OCI-LY7 (cell line): ENCODE measurements around the gene MBTPS1. TPM values are rescaled to one million over a fixed set of nuclear protein-coding genes. Genes with fewer than 3 reads are reported as not detected.

Source experiments
- BruUV-seq: library from RNA; stranded (reverse); fragments of 400-500 nt; replicated peaks from 2 replicates; lab custom pipeline; 2021; lab: Mats Ljungman, UMichigan
- CTCF ChIA-PET: fragments of 300-600 bp; sonication (Branson Sonifier 250); formaldehyde crosslinking; loops from one replicate; lab custom pipeline; 2022; ENCODE audit warnings: antibody characterized with exemption; ENCODE audit not compliant: unreplicated experiment; lab: Charles Lee
- POLR2A ChIA-PET: fragments of 300-600 bp; sonication (Branson Sonifier 250); formaldehyde crosslinking; loops from one replicate; lab custom pipeline; 2022; ENCODE audit warnings: antibody characterized with exemption; lab: Charles Lee
- DNase-seq: peaks from one replicate; pipeline ENCODE4 v3.0.0-alpha.2; 2015; ENCODE audit warnings: low spot score
- H2AFZ ChIP-seq: fragments of 200-600 bp; sonication (generic), shearing (Covaris generic); 2 replicates; pipeline ENCODE4 v1.6.1; 2014; ENCODE audit warnings: mild to moderate bottlenecking, antibody characterized with exemption, low read length, moderate library complexity
- H3K27ac ChIP-seq: fragments of 200-600 bp; sonication (generic); 2 replicates; pipeline ENCODE4 v1.5.1; 2014; ENCODE audit warnings: mixed run types, low read depth, mild to moderate bottlenecking, moderate library complexity, low read length, inconsistent platforms; ENCODE audit not compliant: poor library complexity, severe bottlenecking
- H3K36me3 ChIP-seq: fragments of 200-600 bp; sonication (generic); 2 replicates; pipeline ENCODE4 v1.6.1; 2014; ENCODE audit warnings: mild to moderate bottlenecking, antibody characterized with exemption, low read length, moderate library complexity, mixed read lengths; ENCODE audit not compliant: insufficient read depth
- H3K4me1 ChIP-seq: fragments of 200-600 bp; sonication (generic); 2 replicates; pipeline ENCODE4 v1.5.1; 2014; ENCODE audit warnings: mild to moderate bottlenecking, low read length; ENCODE audit not compliant: insufficient read depth, poor library complexity, severe bottlenecking
- H3K4me2 ChIP-seq: fragments of 200-600 bp; sonication (generic); 2 replicates; pipeline ENCODE4 v1.6.1; 2014; ENCODE audit warnings: mild to moderate bottlenecking, low read length
- H3K4me3 ChIP-seq: fragments of 200-600 bp; sonication (generic); 2 replicates; pipeline ENCODE4 v1.5.1; 2014; ENCODE audit warnings: mild to moderate bottlenecking, low read depth, low read length; ENCODE audit not compliant: poor library complexity, severe bottlenecking
- H3K79me2 ChIP-seq: fragments of 200-600 bp; sonication (generic); 2 replicates; pipeline ENCODE4 v1.6.1; 2016; ENCODE audit warnings: low read depth, mild to moderate bottlenecking, low read length, moderate library complexity, mixed read lengths; ENCODE audit not compliant: insufficient read depth
- H3K9me2 ChIP-seq: fragments of 200-600 bp; sonication (generic); 2 replicates; pipeline ENCODE4 v1.6.1; 2016; ENCODE audit warnings: mild to moderate bottlenecking, low read length, mixed read lengths; ENCODE audit not compliant: insufficient read depth
- H3K9me3 ChIP-seq: fragments of 200-600 bp; sonication (generic); 2 replicates; pipeline ENCODE4 v1.6.1; 2014; ENCODE audit warnings: mild to moderate bottlenecking, mixed run types, low read length, mixed read lengths
- H4K20me1 ChIP-seq: fragments of 200-600 bp; sonication (generic); 2 replicates; pipeline ENCODE4 v1.6.1; 2014; ENCODE audit warnings: mild to moderate bottlenecking, antibody characterized with exemption, low read length, moderate library complexity, mixed read lengths; ENCODE audit not compliant: insufficient read depth
- CTCF ChIP-seq: fragments of 200-600 bp; sonication (generic); conservative IDR thresholded peaks from 2 replicates; pipeline ENCODE4 v1.5.1; 2014; ENCODE audit warnings: mild to moderate bottlenecking, antibody characterized with exemption, low read length, moderate library complexity, mixed read lengths
- EZH2phosphoT487 ChIP-seq: fragments of 200-600 bp; sonication (generic); IDR thresholded peaks from 2 replicates; pipeline ENCODE4 v1.6.1; 2018; ENCODE audit warnings: low read depth, borderline replicate concordance, mild to moderate bottlenecking, mixed run types, antibody characterized with exemption, low read length, moderate library complexity, mixed read lengths
- intact Hi-C: fragments of 100-400 bp; cut with micrococcal nuclease; formaldehyde crosslinking; loops from one replicate; pipeline ENCODE4 v1.10.0; 2022; ENCODE audit not compliant: unreplicated experiment
- total RNA-seq, 2 experiments: library from RNA; depleted of rRNA in 1 of 2; stranded (reverse); fragments of >200 nt in 1 of 2; shearing (Covaris generic) in 1 of 2; gene quantifications; 2 replicates each; pipeline ENCODE4 v1.2.3, GENCODE V29; 2014 to 2022

Gene MBTPS1
- total RNA-seq, 2 experiments from 2014 or later: 49.6 to 65.2 TPM

DNA sequence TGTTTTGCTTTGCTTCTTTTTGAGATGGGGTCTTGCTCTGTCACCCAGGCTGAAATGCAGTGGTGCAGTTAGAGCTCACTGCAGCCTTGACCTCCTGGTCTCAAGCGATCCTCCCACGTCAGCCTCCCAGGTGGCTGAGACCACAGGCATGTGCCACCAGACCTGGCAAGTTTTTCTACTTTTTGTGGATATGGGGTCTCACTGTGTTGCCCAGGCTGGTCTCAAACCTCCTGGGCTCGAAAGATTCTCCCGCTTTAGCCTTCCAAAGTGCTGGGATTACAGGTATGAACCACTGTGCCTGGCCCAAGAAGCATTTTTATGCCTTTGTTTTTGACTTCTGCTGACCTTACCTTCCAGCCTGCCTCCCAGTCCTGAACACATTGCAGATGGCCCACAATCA lies 38.5 kb upstream of the MBTPS1 start:
- no peak overlapping the region for H3K4me3 ChIP-seq
- CTCF ChIA-PET: no interaction called here
- no peaks in the 10 kb centered on the region for H4K20me1 ChIP-seq
- DNase-seq: no peak
- intact Hi-C loops: no loop called here
- H3K79me2 ChIP-seq: no peaks in the 10 kb centered on the region
- H3K4me1 ChIP-seq: no peaks in the 10 kb centered on the region
- POLR2A ChIA-PET: interaction anchor here (0.6 to 0.7 kb wide), 2 partner anchors 38 to 491 kb away, joined by 3 read pairs; no protein-coding TSS in a partner anchor
- no peaks in the 10 kb centered on the region for H3K36me3 ChIP-seq
- TF ChIP-seq CTCF (no peak), EZH2phosphoT487 (no peak)
- H3K9me3 ChIP-seq: no peaks in the 10 kb centered on the region
- no peaks in the 10 kb centered on the region for H3K9me2 ChIP-seq
- H3K4me2 ChIP-seq: no peak overlapping the region
- H3K27ac ChIP-seq: no peak overlapping the region
- no peak overlapping the region for H2AFZ ChIP-seq
- no TSS peak for BruUV-seq

GRCh38 chr16:84153660-84154214 lies 37.0 kb upstream of the MBTPS1 start:
- Histone ChIP-seq H3K9me2 (no peaks in the 10 kb centered on the region), H2AFZ (no peak overlapping the region), H3K79me2 (no peaks in the 10 kb centered on the region), H3K36me3 (no peaks in the 10 kb centered on the region), H4K20me1 (no peaks in the 10 kb centered on the region), H3K4me2 (no peak overlapping the region), H3K4me3 (no peak overlapping the region), H3K9me3 (no peaks in the 10 kb centered on the region), H3K27ac (no peak overlapping the region), H3K4me1 (no peaks in the 10 kb centered on the region)
- no peak for DNase-seq
- no peak for TF ChIP-seq EZH2phosphoT487
- no peak for TF ChIP-seq CTCF
- ChIA-PET CTCF (no interaction called here), POLR2A (no interaction called here)
- no TSS peak for BruUV-seq
- intact Hi-C loops: no loop called here

DNA sequence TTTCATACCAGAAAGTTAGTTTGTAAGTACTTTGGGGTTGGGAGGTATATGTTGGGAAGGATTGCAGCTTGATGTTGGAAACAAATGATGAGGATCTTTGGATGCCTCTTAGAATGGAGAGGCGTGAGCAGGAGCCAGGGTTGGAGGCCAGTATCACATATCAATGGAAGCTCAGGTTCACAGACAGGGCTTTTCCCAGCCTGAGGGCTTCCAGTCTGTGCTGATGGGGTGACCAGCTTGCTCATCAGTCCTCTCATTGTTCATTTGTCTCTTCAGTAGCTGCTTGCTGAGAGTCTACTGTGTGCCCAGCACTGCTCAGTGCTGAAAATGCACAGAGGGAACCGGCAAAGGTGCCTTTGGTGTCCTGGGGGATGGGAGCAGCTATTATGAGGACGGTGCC lies 34.2 kb upstream of the MBTPS1 start:
- DNase-seq: no peak

More for the DNA sequence above, 34.2 kb upstream of the MBTPS1 start:
- no peaks in the 10 kb centered on the region for H4K20me1 ChIP-seq
- no peaks in the 10 kb centered on the region for H3K36me3 ChIP-seq
- no peak overlapping the region for H2AFZ ChIP-seq
- H3K9me3 ChIP-seq: no peaks in the 10 kb centered on the region
- no peak overlapping the region for H3K27ac ChIP-seq
- no peak overlapping the region for H3K4me2 ChIP-seq
- no peak overlapping the region for H3K4me3 ChIP-seq
- TF ChIP-seq CTCF: no peak
- no peak for TF ChIP-seq EZH2phosphoT487
- ChIA-PET POLR2A (interaction anchor here (1.1 kb wide), 1 partner anchor 17 kb away, joined by 3 read pairs; no protein-coding TSS in a partner anchor), CTCF (no interaction called here)
- H3K79me2 ChIP-seq: no peaks in the 10 kb centered on the region
- H3K9me2 ChIP-seq: no peaks in the 10 kb centered on the region
- intact Hi-C loops: no loop called here
- H3K4me1 ChIP-seq: no peaks in the 10 kb centered on the region
- no TSS peak for BruUV-seq
